ENCODE measurements around the gene TAS2R38.

Gene TAS2R38

GRCh38 chr7:141976524-141977245 is 3.1 kb upstream of the TAS2R38 start:
- DNase-seq (ENCODE audit: low read depth in 1 of 2, low spot score in 1 of 2): no peak

DNA sequence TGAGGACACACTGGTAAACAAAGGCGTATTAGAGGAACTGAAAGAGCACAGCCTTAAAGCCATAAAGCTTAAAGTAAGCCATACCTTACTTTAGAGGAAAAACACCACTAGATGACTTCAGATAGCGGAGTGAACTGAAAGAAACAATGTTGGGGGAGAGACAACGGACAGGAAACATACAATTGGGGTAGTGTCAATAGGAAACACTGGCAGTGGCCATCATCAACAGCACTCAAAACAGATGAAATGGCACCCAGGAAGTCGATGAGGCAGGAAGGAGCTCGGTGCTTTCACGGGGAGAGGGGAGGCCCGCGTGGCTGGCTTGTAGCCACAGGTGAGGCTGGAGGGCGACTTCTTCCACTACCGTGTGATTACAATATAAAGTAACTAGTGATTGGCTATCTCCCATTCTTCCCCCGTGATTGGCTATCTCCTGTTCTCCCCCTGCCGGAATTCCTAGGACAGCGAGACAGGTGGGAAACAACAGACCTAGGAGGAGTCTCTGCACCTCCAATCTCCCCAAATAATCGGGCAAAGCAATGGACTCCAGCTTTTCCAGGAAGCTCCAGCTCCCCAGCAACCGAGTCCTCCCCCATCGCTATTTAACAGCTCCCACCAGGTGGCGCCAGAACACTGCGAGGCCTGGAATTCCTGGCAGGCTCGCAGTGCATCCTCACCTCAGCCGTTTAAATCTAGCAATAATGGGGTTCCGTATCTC is 2.4 kb upstream of the TAS2R38 start:
- DNase-seq (ENCODE audit: low read depth in 1 of 2, low spot score in 1 of 2): peak; percentile 19 to 51

- no peak for DNase-seq (ENCODE audit: low read depth in 1 of 2, low spot score in 1 of 2)
These were observed 1.3 kb upstream of the TAS2R38 start for GRCh38 chr7:141974831-141975230.

DNA sequence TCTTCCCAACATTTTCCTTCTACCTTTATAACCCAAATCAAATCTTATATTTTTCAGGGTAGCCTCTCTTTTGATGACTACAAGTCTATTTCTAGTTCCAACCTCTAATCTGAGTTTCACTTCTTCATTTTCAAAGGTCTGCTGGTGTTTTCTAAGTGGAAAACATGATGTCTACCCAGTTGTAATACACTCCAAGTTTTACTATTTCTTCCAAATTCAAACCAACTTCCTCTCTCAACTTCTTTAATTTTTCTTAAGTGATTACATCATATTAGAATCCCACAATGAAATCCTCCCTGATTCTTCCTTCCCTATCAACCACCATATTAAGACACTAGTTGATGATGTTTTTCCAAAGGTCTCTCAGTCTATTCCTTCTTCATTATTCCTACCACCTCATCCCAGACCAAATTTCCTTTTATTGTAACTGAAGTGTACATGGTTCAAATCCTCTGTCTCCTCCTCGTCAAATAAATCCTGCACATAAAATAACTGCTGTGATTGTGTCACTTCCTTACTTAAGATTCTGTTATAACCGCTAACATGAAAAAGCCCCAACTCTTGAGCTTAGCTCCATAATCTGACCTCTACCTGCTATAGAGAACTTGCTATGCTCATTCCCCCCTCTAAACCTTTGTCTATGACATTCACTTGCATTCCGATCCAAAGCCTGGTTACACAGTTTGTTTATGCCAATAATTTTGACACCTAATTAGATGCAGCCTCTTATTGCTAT is 12.7 kb downstream of the TAS2R38 start:
- no peak for DNase-seq (ENCODE audit: low read depth in 1 of 2, low spot score in 1 of 2)

DNA sequence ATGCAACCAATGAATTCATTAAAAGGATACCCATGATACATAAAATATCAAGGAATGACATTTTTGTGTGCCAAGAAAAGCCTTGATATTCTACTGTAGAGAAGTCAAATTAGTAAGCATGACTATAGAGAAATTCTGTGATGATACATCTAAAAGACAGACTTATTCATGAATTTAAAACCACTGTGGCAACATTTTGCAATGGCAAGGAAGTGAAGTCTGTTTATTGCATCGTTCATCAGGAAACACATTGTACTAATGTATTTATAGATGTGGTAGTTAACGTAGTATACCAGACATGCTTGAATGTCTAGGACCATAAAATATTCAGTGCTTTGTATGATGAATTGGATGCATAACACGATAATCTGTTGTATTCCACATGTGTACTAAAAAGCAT is 17.5 kb downstream of the TAS2R38 start:
- no peak for DNase-seq (ENCODE audit: low read depth in 1 of 2, low spot score in 1 of 2)

DNA sequence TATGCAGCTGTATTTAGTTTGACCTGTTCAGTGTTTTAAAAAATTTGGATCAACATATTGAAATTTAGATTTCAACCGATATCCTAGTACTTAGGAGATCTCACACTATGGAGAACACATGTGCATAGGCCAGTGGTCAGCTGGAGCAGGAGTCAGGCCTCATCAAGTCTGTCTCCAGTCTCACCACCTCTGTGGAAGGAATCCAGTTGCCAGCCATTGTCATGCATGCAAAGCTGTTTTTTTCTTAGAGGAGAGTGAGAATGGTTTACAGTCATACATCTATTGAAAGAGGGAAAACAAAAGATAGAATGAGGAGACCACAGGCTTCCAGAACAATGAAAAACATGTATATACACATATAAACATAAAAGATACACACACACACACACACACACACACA is 19.2 kb downstream of the TAS2R38 start:
- DNase-seq (ENCODE audit: low read depth in 1 of 2, low spot score in 1 of 2): no peak

DNA sequence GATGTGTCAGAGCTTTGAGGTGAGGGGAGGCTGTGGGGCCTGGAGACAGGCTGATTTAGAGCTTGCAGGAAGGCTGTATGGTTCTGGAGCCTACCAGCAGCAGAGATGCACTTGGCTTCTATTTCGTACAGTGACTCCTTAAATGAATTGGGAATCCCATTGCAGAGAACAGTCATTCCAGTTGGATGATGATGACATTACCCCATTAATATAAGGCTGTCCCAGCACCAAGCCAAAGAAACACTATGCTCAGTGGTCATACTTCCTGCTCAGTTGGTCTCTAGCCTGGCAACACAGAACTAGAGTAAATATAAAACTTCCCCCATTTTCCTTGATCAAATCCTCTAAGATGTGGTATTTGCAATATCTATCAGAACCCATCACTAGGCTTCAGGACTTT is 21.1 kb downstream of the TAS2R38 start:
- DNase-seq (ENCODE audit: low read depth in 1 of 2, low spot score in 1 of 2): no peak

DNA sequence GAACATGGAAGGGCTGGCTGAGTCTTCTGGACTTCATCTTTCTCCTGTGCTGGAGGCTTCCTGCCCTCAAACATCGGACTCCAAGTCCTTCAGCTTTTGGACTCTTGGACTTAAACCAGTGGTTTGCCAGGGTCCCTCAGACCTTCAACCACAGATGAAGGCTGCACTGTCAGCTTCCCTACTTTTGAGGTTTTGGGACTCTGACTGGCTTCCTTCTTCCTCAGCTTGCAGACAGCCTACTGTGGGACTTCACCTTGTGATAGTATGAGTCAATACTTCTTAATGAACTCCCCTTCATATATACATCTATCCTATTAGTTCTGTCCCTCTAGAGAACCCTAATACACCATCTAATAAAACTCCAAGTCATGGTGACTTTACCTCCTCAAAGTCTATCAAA is 22.8 kb downstream of the TAS2R38 start:
- no peak for DNase-seq (ENCODE audit: low read depth in 1 of 2, low spot score in 1 of 2)

- DNase-seq (ENCODE audit: low read depth in 1 of 2, low spot score in 1 of 2): no peak
These were observed 23.7 kb downstream of the TAS2R38 start for GRCh38 chr7:141949911-141950310.

DNA sequence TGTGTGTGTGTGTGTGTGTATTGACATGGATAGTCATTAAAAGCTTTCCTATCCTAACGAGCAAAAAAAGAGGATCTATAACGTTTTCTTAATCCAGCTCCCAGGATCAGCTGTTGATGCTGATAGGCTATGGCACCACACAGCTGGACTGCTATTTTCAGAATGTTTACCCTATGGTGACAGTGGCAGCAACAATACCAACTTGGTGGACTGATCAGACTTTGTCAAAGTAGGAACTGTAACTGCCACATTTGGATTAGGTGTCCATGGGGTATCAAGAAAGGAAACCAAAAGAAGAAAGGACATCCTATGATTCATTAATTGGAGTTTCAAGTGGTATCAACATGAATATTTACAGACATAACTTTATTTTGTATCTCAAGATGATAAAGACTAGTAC is 24.1 kb downstream of the TAS2R38 start:
- DNase-seq (ENCODE audit: low read depth in 1 of 2, low spot score in 1 of 2): no peak

GRCh38 chr7:141949021-141949420 is 24.6 kb downstream of the TAS2R38 start:
- DNase-seq (ENCODE audit: low read depth in 1 of 2, low spot score in 1 of 2): no peak

- DNase-seq (ENCODE audit: low read depth in 1 of 2, low spot score in 1 of 2): no peak
These were observed 26.8 kb downstream of the TAS2R38 start, which contains the start of gene CLEC5A for GRCh38 chr7:141946796-141947195. Gene CLEC5A (minus strand): TSS chr7:141946974. CDS start chr7:141946292, 682 bp downstream.

DNA sequence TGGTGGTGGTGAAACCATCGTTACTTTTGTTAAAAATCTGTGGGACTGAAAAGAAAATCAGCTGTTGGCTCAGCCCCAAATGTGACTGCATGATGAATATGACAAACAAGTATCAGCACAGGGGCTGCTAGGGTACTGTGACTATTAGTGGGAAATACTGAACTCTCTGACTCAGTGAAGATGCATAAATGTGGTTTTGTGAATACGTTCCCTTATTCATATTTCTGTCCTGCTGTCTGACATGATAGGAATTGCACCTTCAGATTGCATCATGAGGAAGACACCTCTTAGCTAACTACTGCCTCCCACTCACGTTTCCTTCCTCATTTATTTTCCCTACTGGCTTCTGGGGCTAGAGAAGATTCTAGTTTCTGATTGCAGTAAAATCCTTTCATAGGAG is 28.2 kb downstream of the TAS2R38 start:
- no peak for DNase-seq (ENCODE audit: low read depth in 1 of 2, low spot score in 1 of 2)

GRCh38 chr7:141944811-141945210 is 28.8 kb downstream of the TAS2R38 start:
- no peak for DNase-seq (ENCODE audit: low read depth in 1 of 2, low spot score in 1 of 2)

DNA sequence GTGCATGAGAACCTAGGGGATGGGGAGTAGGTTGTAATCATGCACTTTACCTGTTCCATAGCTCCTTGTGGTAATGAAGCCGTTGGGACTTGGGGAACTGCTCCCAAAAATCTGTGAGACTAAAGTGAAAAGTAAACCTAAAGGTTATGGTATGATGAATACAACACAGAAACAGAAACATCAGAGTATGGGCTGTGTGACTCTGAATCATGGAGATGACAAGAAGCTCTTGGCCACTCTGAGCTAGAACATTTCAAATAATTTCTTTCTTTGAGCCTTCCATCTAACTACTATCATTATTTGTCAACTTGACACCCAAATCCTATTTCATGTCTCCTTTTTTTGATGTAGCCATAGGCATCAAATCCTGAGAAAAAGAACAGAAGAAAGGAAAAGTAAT is 29.7 kb downstream of the TAS2R38 start:
- DNase-seq (ENCODE audit: low read depth in 1 of 2, low spot score in 1 of 2): no peak

- no peak for DNase-seq (ENCODE audit: low read depth in 1 of 2, low spot score in 1 of 2)
These were observed 32.5 kb downstream of the TAS2R38 start for GRCh38 chr7:141941075-141941474.

GRCh38 chr7:141930211-141930610 is 43.4 kb downstream of the TAS2R38 start:
- DNase-seq (ENCODE audit: low read depth in 1 of 2, low spot score in 1 of 2): no peak

GRCh38 chr7:141928845-141929195 is 44.8 kb downstream of the TAS2R38 start:
- DNase-seq (ENCODE audit: low read depth in 1 of 2, low spot score in 1 of 2): no peak

GRCh38 chr7:141928146-141928844 is 45.3 kb downstream of the TAS2R38 start:
- no peak for DNase-seq (ENCODE audit: low read depth in 1 of 2, low spot score in 1 of 2)

Data from stimulated activated CD4-positive, alpha-beta T cell treated with anti-CD3 and anti-CD28 coated beads, Interleukin-15, amount 100 ng/mL, for 1 hour (primary cell).